Trophoblast cell (in vitro differentiated cells and primary cell): ENCODE results near the gene AAGAB.

Source experiments
- DNase-seq, 2 donors: peaks; one replicate each; pipeline ENCODE4 v3.0.0-alpha.2; 2016
- H2AFZ ChIP-seq: 2 replicates; pipeline ENCODE4 v1.6.1; 2013; ENCODE audit warnings: low read length, moderate library complexity, mild to moderate bottlenecking; ENCODE audit not compliant: insufficient read depth, poor library complexity
- H2AK5ac ChIP-seq: 2 replicates; pipeline ENCODE4 v1.6.1; 2013; ENCODE audit warnings: mild to moderate bottlenecking, low read length
- H2BK120ac ChIP-seq: 2 replicates; pipeline ENCODE4 v1.6.1; 2013; ENCODE audit warnings: low read length, mild to moderate bottlenecking, moderate library complexity; ENCODE audit not compliant: insufficient read depth, poor library complexity
- H2BK12ac ChIP-seq: 2 replicates; pipeline ENCODE4 v1.6.1; 2013; ENCODE audit warnings: mild to moderate bottlenecking, low read length, moderate library complexity
- H2BK5ac ChIP-seq: 2 replicates; pipeline ENCODE4 v1.6.1; 2013; ENCODE audit warnings: low read length, low read depth, moderate library complexity, mild to moderate bottlenecking; ENCODE audit not compliant: poor library complexity
- H3K14ac ChIP-seq: 2 replicates; pipeline ENCODE4 v1.6.1; 2013; ENCODE audit warnings: mild to moderate bottlenecking, low read length
- H3K18ac ChIP-seq: 2 replicates; pipeline ENCODE4 v1.6.1; 2013; ENCODE audit warnings: mild to moderate bottlenecking, low read length
- H3K23ac ChIP-seq: 2 replicates; pipeline ENCODE4 v1.6.1; 2013; ENCODE audit warnings: low read length
- H3K27ac ChIP-seq: 2 replicates; pipeline ENCODE4 v1.5.1; 2013; ENCODE audit warnings: low read depth, mild to moderate bottlenecking, inconsistent platforms, low read length, moderate library complexity
- H3K27me3 ChIP-seq: 2 replicates; pipeline ENCODE4 v1.6.1; 2013; ENCODE audit warnings: inconsistent platforms, mild to moderate bottlenecking, low read length, moderate library complexity; ENCODE audit not compliant: insufficient read depth
- H3K36me3 ChIP-seq, 2 experiments: 1 replicate in 1 of 2; 2 replicates in 1 of 2; pipeline ENCODE4 v1.6.1; 2013; ENCODE audit warnings: low read length in 2 of 2, mild to moderate bottlenecking in 2 of 2, moderate library complexity in 1 of 2; ENCODE audit not compliant: insufficient read depth in 2 of 2, control insufficient read depth in 1 of 2
- H3K4ac ChIP-seq: 2 replicates; pipeline ENCODE4 v1.6.1; 2013; ENCODE audit warnings: low read depth, mild to moderate bottlenecking, low read length, moderate library complexity
- H3K4me1 ChIP-seq, 2 experiments: 1 replicate in 1 of 2; 2 replicates in 1 of 2; pipeline ENCODE4 v1.6.1; 2013; ENCODE audit warnings: low read length in 2 of 2, mild to moderate bottlenecking in 2 of 2, moderate library complexity in 1 of 2; ENCODE audit not compliant: insufficient read depth in 2 of 2, control insufficient read depth in 1 of 2
- H3K4me2 ChIP-seq: 2 replicates; pipeline ENCODE4 v1.6.1; 2013; ENCODE audit warnings: inconsistent platforms, mild to moderate bottlenecking, low read length, moderate library complexity
- H3K4me3 ChIP-seq: 2 replicates; pipeline ENCODE4 v1.5.1; 2013; ENCODE audit warnings: mild to moderate bottlenecking, low read depth, low read length, inconsistent platforms
- H3K79me1 ChIP-seq: one replicate; pipeline ENCODE4 v1.6.1; 2013; ENCODE audit warnings: low read length
- H3K79me2 ChIP-seq: 2 replicates; pipeline ENCODE4 v1.6.1; 2013; ENCODE audit warnings: low read length, mild to moderate bottlenecking; ENCODE audit not compliant: control insufficient read depth, insufficient read depth, poor library complexity
- H3K9ac ChIP-seq: 2 replicates; pipeline ENCODE4 v1.6.1; 2013; ENCODE audit warnings: mild to moderate bottlenecking, low read length
- H3K9me3 ChIP-seq: 2 replicates; pipeline ENCODE4 v1.6.1; 2013; ENCODE audit warnings: low read depth, mild to moderate bottlenecking, control low read depth, inconsistent platforms, low read length; ENCODE audit not compliant: insufficient read depth
- H4K12ac ChIP-seq: 2 replicates; pipeline ENCODE4 v1.6.1; 2013; ENCODE audit warnings: low read depth, mild to moderate bottlenecking, low read length, moderate library complexity
- H4K8ac ChIP-seq: 2 replicates; pipeline ENCODE4 v1.6.1; 2013; ENCODE audit warnings: low read depth, mild to moderate bottlenecking, low read length, moderate library complexity
- H4K91ac ChIP-seq: one replicate; pipeline ENCODE4 v1.6.1; 2013; ENCODE audit warnings: low read depth, mild to moderate bottlenecking, low read length, moderate library complexity
- WGBS: extraction: QIAGEN DNeasy Blood & Tissue Kit; methylation state at CpG from one replicate; pipeline ENCODE4 v1.1.7; 2013; ENCODE audit warnings: missing lambda C conversion rate; ENCODE audit not compliant: insufficient read length, insufficient coverage; ENCODE audit errors: extremely low coverage; 5-methylcytosine and 5-hydroxymethylcytosine counted together

Gene AAGAB

GRCh38 chr15:67174864-67175573, 79.4 kb downstream of the AAGAB start:
- no CpG with 5 or more reads among the region's 9 CpGs for WGBS
- Histone ChIP-seq H3K27me3 (no peaks in the 10 kb centered on the region), H2BK12ac (peak overlapping the region; percentile 76), H4K12ac (no peak overlapping the region), H3K14ac (peak overlapping the region; percentile 83), H2AK5ac (peak overlapping the region; percentile 73), H3K23ac (no peak overlapping the region), H3K9me3 (peaks cover 2% of the 10 kb centered on the region), H3K79me1 (peaks cover 27% of the 10 kb centered on the region), H3K4me3 (no peak overlapping the region), H2AFZ (no peak overlapping the region), H3K36me3 (peaks cover 30 to 33% of the 10 kb centered on the region in 2 experiments), H3K4ac (no peak overlapping the region), H3K4me1 (peaks cover 42 to 46% of the 10 kb centered on the region in 2 experiments), H3K9ac (no peak overlapping the region), H2BK5ac (peak overlapping the region; percentile 42), H4K8ac (peak overlapping the region; percentile 56), H3K79me2 (peaks cover 4% of the 10 kb centered on the region), H3K27ac (peak overlapping the region; percentile 48), H3K4me2 (no peak overlapping the region), H2BK120ac (peak overlapping the region; percentile 71), H3K18ac (peak overlapping the region; percentile 90), H4K91ac (peak overlapping the region; percentile 68)
- DNase-seq = peak; percentile 95 to 98

- Histone ChIP-seq H4K8ac (no peak overlapping the region), H3K36me3 (peaks cover 24 to 30% of the 10 kb centered on the region in 2 experiments), H3K79me1 (peaks cover 22% of the 10 kb centered on the region), H4K91ac (no peak overlapping the region), H3K4me2 (no peak overlapping the region), H2BK5ac (no peak overlapping the region), H3K4ac (no peak overlapping the region), H3K27ac (no peak overlapping the region), H3K4me3 (no peak overlapping the region), H3K9ac (no peak overlapping the region), H2AK5ac (no peak overlapping the region), H2BK12ac (no peak overlapping the region), H3K4me1 (peaks cover 36 to 40% of the 10 kb centered on the region in 2 experiments), H3K23ac (no peak overlapping the region), H4K12ac (no peak overlapping the region), H2BK120ac (no peak overlapping the region), H3K14ac (no peak overlapping the region), H3K79me2 (peaks cover 4% of the 10 kb centered on the region), H3K27me3 (no peaks in the 10 kb centered on the region), H3K18ac (no peak overlapping the region), H2AFZ (no peak overlapping the region), H3K9me3 (no peaks in the 10 kb centered on the region)
- no peak for DNase-seq
- WGBS = no CpG with 5 or more reads among the region's 3 CpGs
Observed at GRCh38 chr15:67174446-67174845, 80.0 kb downstream of the AAGAB start.

- Histone ChIP-seq H3K79me1 (peaks cover 21% of the 10 kb centered on the region), H4K12ac (no peak overlapping the region), H3K9ac (no peak overlapping the region), H4K91ac (no peak overlapping the region), H4K8ac (no peak overlapping the region), H2AFZ (no peak overlapping the region), H3K4me2 (no peak overlapping the region), H2BK12ac (peak overlapping the region; percentile 17), H3K4me1 (peaks cover 32 to 34% of the 10 kb centered on the region in 2 experiments), H2AK5ac (no peak overlapping the region), H3K4me3 (no peak overlapping the region), H3K23ac (no peak overlapping the region), H3K79me2 (peaks cover 4% of the 10 kb centered on the region), H3K4ac (no peak overlapping the region), H3K27ac (no peak overlapping the region), H3K27me3 (no peaks in the 10 kb centered on the region), H3K36me3 (peaks cover 25 to 34% of the 10 kb centered on the region in 2 experiments), H2BK120ac (no peak overlapping the region), H3K14ac (no peak overlapping the region), H3K18ac (no peak overlapping the region), H3K9me3 (no peaks in the 10 kb centered on the region), H2BK5ac (no peak overlapping the region)
- no peak for DNase-seq
- no CpG with 5 or more reads among the region's 8 CpGs for WGBS
Observed at GRCh38 chr15:67173786-67174185, 80.7 kb downstream of the AAGAB start.

- Histone ChIP-seq H3K4me1 (peaks cover 27 to 30% of the 10 kb centered on the region in 2 experiments), H4K91ac (no peak overlapping the region), H2AFZ (no peak overlapping the region), H3K14ac (no peak overlapping the region), H3K9ac (no peak overlapping the region), H3K9me3 (no peaks in the 10 kb centered on the region), H2BK120ac (no peak overlapping the region), H3K79me2 (peaks cover 4% of the 10 kb centered on the region), H3K23ac (no peak overlapping the region), H3K4ac (no peak overlapping the region), H3K18ac (no peak overlapping the region), H3K36me3 (peaks cover 32 to 41% of the 10 kb centered on the region in 2 experiments), H4K8ac (no peak overlapping the region), H3K27me3 (no peaks in the 10 kb centered on the region), H3K4me2 (no peak overlapping the region), H3K79me1 (peaks cover 17% of the 10 kb centered on the region), H3K4me3 (no peak overlapping the region), H3K27ac (no peak overlapping the region), H2AK5ac (no peak overlapping the region), H4K12ac (no peak overlapping the region), H2BK12ac (no peak overlapping the region), H2BK5ac (no peak overlapping the region)
- no peak for DNase-seq
- WGBS = no CpG with 5 or more reads among the region's 8 CpGs
Observed at GRCh38 chr15:67173005-67173404, 81.5 kb downstream of the AAGAB start.
